Liver (tissue), 9 donors: Measurements from ENCODE around the gene ARHGEF10L. TPM values are rescaled to one million over a fixed set of nuclear protein-coding genes. Genes with fewer than 3 reads are reported as not detected.

Experiments
- DNase-seq: peaks from one replicate; pipeline ENCODE4 v3.0.0-alpha.2; 2017; ENCODE audit warnings: low spot score
- H3K27ac ChIP-seq, 2 donors: one replicate each; pipeline ENCODE4 v1.7.0; 2013; ENCODE audit warnings: inconsistent platforms in 2 of 2, low read length in 2 of 2, control low read depth in 1 of 2, low read depth in 1 of 2, mild to moderate bottlenecking in 1 of 2
- H3K27me3 ChIP-seq, 4 donors: one replicate each; pipeline versions ENCODE4 v1.6.1 to v1.7.0; 2013; ENCODE audit warnings: low read length in 3 of 4, inconsistent platforms in 1 of 4, mild to moderate bottlenecking in 1 of 4, moderate library complexity in 1 of 4; ENCODE audit not compliant: control insufficient read depth in 4 of 4, insufficient read depth in 4 of 4
- H3K36me3 ChIP-seq, 4 donors: one replicate each; pipeline versions ENCODE4 v1.6.1 to v1.7.0; 2013; ENCODE audit warnings: low read length in 3 of 4, mild to moderate bottlenecking in 3 of 4, low read depth in 1 of 4, moderate library complexity in 1 of 4; ENCODE audit not compliant: control insufficient read depth in 4 of 4, insufficient read depth in 3 of 4
- H3K4me1 ChIP-seq, 4 donors: one replicate each; pipeline versions ENCODE4 v1.6.1 to v1.7.0; 2013; ENCODE audit warnings: low read length in 3 of 4, mild to moderate bottlenecking in 3 of 4, moderate library complexity in 1 of 4; ENCODE audit not compliant: control insufficient read depth in 4 of 4, insufficient read depth in 4 of 4
- H3K4me3 ChIP-seq, 3 donors: one replicate each; pipeline versions ENCODE4 v1.6.1 to v1.7.0; 2013; ENCODE audit warnings: low read length in 3 of 3, control low read depth in 1 of 3, low read depth in 1 of 3, mild to moderate bottlenecking in 1 of 3
- H3K9ac ChIP-seq, 2 donors: one replicate each; pipeline ENCODE4 v1.7.0; 2013; ENCODE audit warnings: low read length in 2 of 2, mild to moderate bottlenecking in 2 of 2, moderate library complexity in 2 of 2, control low read depth in 1 of 2, low read depth in 1 of 2
- H3K9me3 ChIP-seq, 4 donors: one replicate each; pipeline versions ENCODE4 v1.6.1 to v1.7.0; 2013; ENCODE audit warnings: low read length in 3 of 4; ENCODE audit not compliant: control insufficient read depth in 4 of 4
- ATF3 ChIP-seq: IDR thresholded peaks from 2 replicates; pipeline ENCODE4 v1.6.1; 2016; ENCODE audit warnings: antibody characterized with exemption
- CTCF ChIP-seq: fragments of 150-350 bp; IDR thresholded peaks from 2 replicates; pipeline ENCODE4 v1.5.1; 2017; ENCODE audit warnings: improper control_type of control experiment, low read depth, low read length; ENCODE audit not compliant: missing input control
- EGR1 ChIP-seq, 2 donors: IDR thresholded peaks; 2 replicates each; pipeline ENCODE4 v1.6.1; 2016 to 2018; ENCODE audit warnings: antibody characterized with exemption in 2 of 2, low read depth in 2 of 2
- FOXA1 ChIP-seq: IDR thresholded peaks from 2 replicates; pipeline ENCODE4 v1.6.1; 2016; ENCODE audit warnings: antibody characterized with exemption
- FOXA2 ChIP-seq: IDR thresholded peaks from 2 replicates; pipeline ENCODE4 v1.6.1; 2016; ENCODE audit warnings: antibody characterized with exemption
- GABPA ChIP-seq, 2 donors: IDR thresholded peaks in 1 of 2; conservative IDR thresholded peaks in 1 of 2; 2 replicates each; pipeline ENCODE4 v1.6.1; 2016; ENCODE audit warnings: antibody characterized with exemption in 2 of 2, mild to moderate bottlenecking in 1 of 2, moderate library complexity in 1 of 2
- HNF4A ChIP-seq, 2 donors: conservative IDR thresholded peaks; 2 replicates each; pipeline ENCODE4 v1.6.1; 2016; ENCODE audit warnings: antibody characterized with exemption in 2 of 2, mild to moderate bottlenecking in 2 of 2
- HNF4G ChIP-seq: IDR thresholded peaks from 2 replicates; pipeline ENCODE4 v1.6.1; 2016; ENCODE audit warnings: antibody characterized with exemption
- JUND ChIP-seq, 2 donors: IDR thresholded peaks; 2 replicates each; pipeline ENCODE4 v1.6.1; 2016; ENCODE audit warnings: antibody characterized with exemption in 2 of 2
- MAX ChIP-seq: IDR thresholded peaks from 2 replicates; pipeline ENCODE4 v1.6.1; 2016; ENCODE audit warnings: antibody characterized with exemption
- NR2F2 ChIP-seq: IDR thresholded peaks from 2 replicates; pipeline ENCODE4 v1.6.1; 2016; ENCODE audit warnings: antibody characterized with exemption
- RAD21 ChIP-seq, 2 donors: IDR thresholded peaks; 2 replicates each; pipeline ENCODE4 v1.6.1; 2016; ENCODE audit warnings: antibody characterized with exemption in 2 of 2, mild to moderate bottlenecking in 2 of 2
- REST ChIP-seq: IDR thresholded peaks from 2 replicates; pipeline ENCODE4 v1.6.1; 2016; ENCODE audit warnings: antibody characterized with exemption, mild to moderate bottlenecking
- RXRA ChIP-seq, 2 donors: IDR thresholded peaks; 2 replicates each; pipeline ENCODE4 v1.6.1; 2017 to 2018; ENCODE audit warnings: antibody characterized with exemption in 2 of 2, mild to moderate bottlenecking in 1 of 2
- SP1 ChIP-seq: IDR thresholded peaks from 2 replicates; pipeline ENCODE4 v1.6.1; 2018; ENCODE audit warnings: antibody characterized with exemption, mild to moderate bottlenecking
- TAF1 ChIP-seq: conservative IDR thresholded peaks from 2 replicates; pipeline ENCODE4 v1.6.1; 2016; ENCODE audit warnings: antibody characterized with exemption, mild to moderate bottlenecking
- YY1 ChIP-seq: IDR thresholded peaks from 2 replicates; pipeline ENCODE4 v1.6.1; 2016; ENCODE audit warnings: antibody characterized with exemption, mild to moderate bottlenecking
- WGBS: extraction: QIAGEN DNeasy Blood & Tissue Kit; methylation state at CpG from one replicate; pipeline ENCODE4 v1.1.7; 2013; 5-methylcytosine and 5-hydroxymethylcytosine counted together
- polyA plus RNA-seq, 2 donors: library from polyadenylated mRNA; stranded (reverse) in 1 of 2; unstranded in 1 of 2; fragments of 200-250 nt in 1 of 2; fragments of >200 nt in 1 of 2; fragmentation: Nextera tagmentation in 1 of 2; extraction: Ambion mirVana in 1 of 2; gene quantifications; one replicate each; pipeline versions ENCODE4 v1.2.1 to v1.2.3, GENCODE V29; 2013 to 2015
- total RNA-seq, 2 donors: library from RNA; depleted of rRNA; stranded (reverse); fragments of >200 nt; gene quantifications; one replicate each; pipeline ENCODE4 v1.2.3, GENCODE V29; 2014
- donor health status: healthy.
- donor health status: healthy.
- donor health status: healthy.
- donor health status: healthy.
- donor health status: healthy.

ARHGEF10L gene
- total and polyA plus RNA-seq, 4 donors: 26.3 to 169 (median 57.5) TPM

GRCh38 chr1:17669866-17670451 lies 130.5 kb downstream of the ARHGEF10L start:
- no peaks in the 10 kb centered on the region for H3K9me3 ChIP-seq
- no peak overlapping the region for H3K9ac ChIP-seq
- no peak for DNase-seq
- TF ChIP-seq EGR1 (IDR thresholded peaks at IDR 0.05; ENCODE audit: low read depth in 2 of 2): no peak
- no peak for TF ChIP-seq ATF3
- no peak for TF ChIP-seq RAD21 (IDR thresholded peaks at IDR 0.05)
- no peak for TF ChIP-seq JUND (IDR thresholded peaks at IDR 0.05)
- no peak for TF ChIP-seq SP1
- no peak for TF ChIP-seq FOXA2
- TF ChIP-seq FOXA1: no peak
- TF ChIP-seq HNF4G: no peak
- TF ChIP-seq TAF1: no peak
- no peak for TF ChIP-seq GABPA (IDR thresholded peaks at IDR 0.05 in 1 of 2, conservative IDR thresholded peaks at IDR 0.05 in 1 of 2)
- TF ChIP-seq HNF4A (conservative IDR thresholded peaks at IDR 0.05): no peak
- TF ChIP-seq RXRA (IDR thresholded peaks at IDR 0.05): no peak
- no peak for TF ChIP-seq REST
- no peak for TF ChIP-seq YY1
- no peak for TF ChIP-seq NR2F2
- no peak for TF ChIP-seq CTCF
- no peak overlapping the region for H3K27ac ChIP-seq
- H3K27me3 ChIP-seq: no peaks in the 10 kb centered on the region
- H3K4me1 ChIP-seq: peaks cover 0 to 9% (median 3%) of the 10 kb centered on the region in 4 donors
- peaks cover 19 to 90% (median 48%) of the 10 kb centered on the region in 4 donors for H3K36me3 ChIP-seq
- no peak overlapping the region for H3K4me3 ChIP-seq
- 87% methylated on average over 26 of the region's 26 CpGs for WGBS

GRCh38 chr1:17670587-17671313 lies 131.3 kb downstream of the ARHGEF10L start:
- no peaks in the 10 kb centered on the region for H3K27me3 ChIP-seq
- H3K9ac ChIP-seq: no peak overlapping the region
- H3K27ac ChIP-seq: no peak overlapping the region
- H3K4me1 ChIP-seq: peaks cover 0 to 5% (median 2%) of the 10 kb centered on the region in 4 donors
- H3K9me3 ChIP-seq: no peaks in the 10 kb centered on the region
- DNase-seq: no peak
- peaks cover 24 to 88% (median 48%) of the 10 kb centered on the region in 4 donors for H3K36me3 ChIP-seq
- H3K4me3 ChIP-seq: no peak overlapping the region
- WGBS: 92% methylated on average over 27 of the region's 27 CpGs
- TF ChIP-seq RAD21 (IDR thresholded peaks at IDR 0.05): no peak
- no peak for TF ChIP-seq JUND (IDR thresholded peaks at IDR 0.05)
- TF ChIP-seq HNF4G: no peak
- TF ChIP-seq TAF1: no peak
- TF ChIP-seq CTCF: no peak
- no peak for TF ChIP-seq HNF4A (conservative IDR thresholded peaks at IDR 0.05)
- TF ChIP-seq REST: no peak
- no peak for TF ChIP-seq RXRA (IDR thresholded peaks at IDR 0.05)
- no peak for TF ChIP-seq MAX
- no peak for TF ChIP-seq YY1
